Mucosa of descending colon (tissue), 3 donors: ENCODE data around the gene KCNJ2. TPM values are rescaled to one million over a fixed set of nuclear protein-coding genes. Genes with fewer than 3 reads are reported as not detected.

Experiments
- ATAC-seq: fragments of 200-7000 bp; cut with Tn5 transposase; one replicate; pipeline ENCODE4 v1.9.1; 2020; ENCODE audit warnings: mild to moderate bottlenecking, moderate library complexity
- DNase-seq, 3 donors: peaks; one replicate each; pipeline ENCODE4 v3.0.0-alpha.2; 2020
- H3K36me3 ChIP-seq: fragments of 200-600 bp; one replicate; pipeline ENCODE4 v1.8.0; 2021; ENCODE audit warnings: low read depth, mild to moderate bottlenecking
- H3K4me1 ChIP-seq: fragments of 200-600 bp; one replicate; pipeline ENCODE4 v1.8.0; 2021; ENCODE audit warnings: low read depth, mild to moderate bottlenecking
- H3K4me3 ChIP-seq: fragments of 200-600 bp; one replicate; pipeline ENCODE4 v1.8.0; 2021; ENCODE audit warnings: mild to moderate bottlenecking
- H3K9me3 ChIP-seq: fragments of 200-600 bp; one replicate; pipeline ENCODE4 v1.8.0; 2021; ENCODE audit warnings: mild to moderate bottlenecking
- CTCF ChIP-seq: fragments of 200-600 bp; IDR thresholded peaks from one replicate; pipeline ENCODE4 v1.8.0; 2022; ENCODE audit warnings: antibody characterized with exemption, mild to moderate bottlenecking
- intact Hi-C, 2 donors: fragments of 100-400 bp; cut with DNase I in 1 of 2; cut with micrococcal nuclease in 1 of 2; formaldehyde crosslinking; loops; one replicate each; pipeline versions ENCODE4 v1.11.0 to v1.11.1; 2022; cut with DNase I, micrococcal nuclease
- total RNA-seq, 3 donors: library from RNA; stranded (reverse); fragmentation: NEBNext Ultra II Directional in 2 of 3; extraction: Animal tissue kit (Norgen Biotek cat#: 25700) in 2 of 3; gene quantifications; one replicate each; pipeline versions ENCODE4 v1.2.1 to v1.2.4, GENCODE V29; 2021 to 2023
- donor health status: DM: no; HTN: no; CAD: no; lungs with moderate emphysema.
- donor health status: DM: no; HTN: no; CAD: no.
- donor health status: DM: no; HTN: yes; CAD: no.

Gene KCNJ2
- total RNA-seq, 3 donors from 2014 or later: 9.2 to 17.3 (median 14.4) TPM

- no peak for TF ChIP-seq CTCF
- Histone ChIP-seq H3K4me1 (no peaks in the 10 kb centered on the region), H3K9me3 (no peaks in the 10 kb centered on the region), H3K4me3 (no peak overlapping the region), H3K36me3 (no peaks in the 10 kb centered on the region)
- intact Hi-C loops: no loop called here
- no peak for DNase-seq
- no peak for ATAC-seq
Measured at GRCh38 chr17:70158180-70158579, 11.2 kb upstream of the KCNJ2 start.

GRCh38 chr17:70158591-70158990 is 10.7 kb upstream of the KCNJ2 start:
- TF ChIP-seq CTCF: no peak
- DNase-seq: no peak
- no peaks in the 10 kb centered on the region for H3K36me3 ChIP-seq
- intact Hi-C loops: no loop called here
- no peaks in the 10 kb centered on the region for H3K4me1 ChIP-seq
- H3K4me3 ChIP-seq: no peak overlapping the region
- ATAC-seq: no peak
- no peaks in the 10 kb centered on the region for H3K9me3 ChIP-seq

- intact Hi-C loops: no loop called here
- DNase-seq: no peak
- Histone ChIP-seq H3K9me3 (no peaks in the 10 kb centered on the region), H3K36me3 (no peaks in the 10 kb centered on the region), H3K4me1 (no peaks in the 10 kb centered on the region), H3K4me3 (no peak overlapping the region)
- no peak for TF ChIP-seq CTCF
- no peak for ATAC-seq
Measured at GRCh38 chr17:70159980-70160379, 9.4 kb upstream of the KCNJ2 start.

GRCh38 chr17:70161519-70161918 is 7.8 kb upstream of the KCNJ2 start:
- intact Hi-C loops: no loop called here
- no peak for ATAC-seq

GRCh38 chr17:70165383-70165782 is 3.9 kb upstream of the KCNJ2 start:
- H3K9me3 ChIP-seq: no peaks in the 10 kb centered on the region
- no peak for ATAC-seq
- no peak overlapping the region for H3K4me3 ChIP-seq
- intact Hi-C loops: no loop called here
- no peak for DNase-seq
- H3K4me1 ChIP-seq: no peaks in the 10 kb centered on the region
- no peaks in the 10 kb centered on the region for H3K36me3 ChIP-seq
- no peak for TF ChIP-seq CTCF

More at GRCh38 chr17:70161519-70161918, 7.8 kb upstream of the KCNJ2 start:
- DNase-seq: no peak
- Histone ChIP-seq H3K4me1 (no peaks in the 10 kb centered on the region), H3K9me3 (no peaks in the 10 kb centered on the region), H3K36me3 (no peaks in the 10 kb centered on the region), H3K4me3 (no peak overlapping the region)
- TF ChIP-seq CTCF: no peak

GRCh38 chr17:70166615-70167014 is 2.7 kb upstream of the KCNJ2 start:
- ATAC-seq (no peak), DNase-seq (no peak)
- Histone ChIP-seq H3K9me3 (no peaks in the 10 kb centered on the region), H3K4me3 (no peak overlapping the region), H3K36me3 (no peaks in the 10 kb centered on the region), H3K4me1 (no peaks in the 10 kb centered on the region)
- intact Hi-C loops: no loop called here
- no peak for TF ChIP-seq CTCF
